Astrocyte of the cerebellum (primary cell): Measurements from ENCODE around the gene SPECC1L.

Experiments used
- DNase-seq: peaks from one replicate; pipeline ENCODE4 v3.0.0-alpha.2; 2011; ENCODE audit warnings: low read depth
- H3K4me3 ChIP-seq: 2 replicates; pipeline ENCODE4 v1.5.1; 2011; ENCODE audit warnings: mild to moderate bottlenecking, low read depth, low read length, moderate library complexity
- CTCF ChIP-seq: IDR thresholded peaks from 2 replicates; pipeline ENCODE4 v1.5.1; 2012; ENCODE audit warnings: low read length, low read depth, moderate library complexity, mild to moderate bottlenecking; ENCODE audit errors: missing control alignments
- in situ Hi-C: cut with HindIII; loops from 2 replicates; pipeline ENCODE4 v1.10.0; 2017; ENCODE audit warnings: low sequenced_read_pairs

SPECC1L gene

GRCh38 chr22:24414523-24414922 is 143.9 kb downstream of the SPECC1L start:
- TF ChIP-seq CTCF = no peak
- no peak overlapping the region for H3K4me3 ChIP-seq
- in situ Hi-C loops = no loop called here
- DNase-seq = no peak

- no peak for TF ChIP-seq CTCF
- no peak for DNase-seq
- no peak overlapping the region for H3K4me3 ChIP-seq
- in situ Hi-C loops = no loop called here
These were observed 144.6 kb downstream of the SPECC1L start for GRCh38 chr22:24414984-24415945.

GRCh38 chr22:24416095-24416494 is 145.5 kb downstream of the SPECC1L start:
- no peak for TF ChIP-seq CTCF
- DNase-seq = no peak
- no peak overlapping the region for H3K4me3 ChIP-seq
- in situ Hi-C loops = no loop called here

GRCh38 chr22:24416611-24417010 is 146.0 kb downstream of the SPECC1L start:
- no peak overlapping the region for H3K4me3 ChIP-seq
- TF ChIP-seq CTCF = no peak
- in situ Hi-C loops = no loop called here
- DNase-seq = no peak

- no peak for DNase-seq
- TF ChIP-seq CTCF = no peak
- in situ Hi-C loops = no loop called here
These were observed 146.6 kb downstream of the SPECC1L start for GRCh38 chr22:24417200-24417599.

GRCh38 chr22:24417901-24418641 is 147.4 kb downstream of the SPECC1L start:
- in situ Hi-C loops = no loop called here
- no peak for DNase-seq
- no peak overlapping the region for H3K4me3 ChIP-seq
- no peak for TF ChIP-seq CTCF

More at GRCh38 chr22:24417200-24417599, 146.6 kb downstream of the SPECC1L start:
- no peak overlapping the region for H3K4me3 ChIP-seq
